IMR-90 (cell line): ENCODE data around the gene TCAP. TPM values are rescaled to one million over a fixed set of nuclear protein-coding genes. Genes with fewer than 3 reads are reported as not detected.

Source experiments
- ATAC-seq: fragments of 200-7000 bp; cut with Tn5 transposase; 2 replicates; pipeline ENCODE4 v1.9.1; 2020; ENCODE audit warnings: low read depth, mild to moderate bottlenecking, moderate library complexity
- BruUV-seq: library from RNA; stranded (reverse); fragments of 400-500 nt; replicated peaks from 2 replicates; lab custom pipeline; 2021; lab: Mats Ljungman, UMichigan
- CTCF ChIA-PET: fragments of 300-600 bp; formaldehyde crosslinking; extraction: SDS; loops from one replicate; lab custom pipeline; 2021; ENCODE audit warnings: antibody characterized with exemption; lab: Yijun Ruan, JAX
- POLR2A ChIA-PET: fragments of 300-600 bp; sonication (Branson Sonifier 250); formaldehyde crosslinking; loops from one replicate; lab custom pipeline; 2022; ENCODE audit warnings: antibody characterized with exemption; ENCODE audit not compliant: unreplicated experiment; lab: Charles Lee
- DNase-seq: peaks from one replicate; pipeline ENCODE4 v3.0.0; 2013
- H2AFZ ChIP-seq: replicated peaks from 2 replicates; pipeline ENCODE3; 2013; ENCODE audit warnings: low read length, mild to moderate bottlenecking; ENCODE audit not compliant: poor library complexity
- H2AK5ac ChIP-seq: 2 replicates; pipeline ENCODE4 v1.6.1; 2013; ENCODE audit warnings: low read depth, low read length, inconsistent platforms
- H2AK9ac ChIP-seq: replicated peaks from 2 replicates; pipeline ENCODE3; 2013; ENCODE audit warnings: mild to moderate bottlenecking, low read depth, low read length, moderate library complexity; ENCODE audit not compliant: poor library complexity
- H2BK120ac ChIP-seq: 2 replicates; pipeline ENCODE4 v1.6.1; 2013; ENCODE audit warnings: low read depth, low read length, inconsistent platforms
- H2BK15ac ChIP-seq: 3 replicates; pipeline ENCODE4 v1.6.1; 2013; ENCODE audit warnings: low read depth, low read length, inconsistent platforms
- H2BK20ac ChIP-seq: 2 replicates; pipeline ENCODE4 v1.6.1; 2013; ENCODE audit warnings: low read depth, mild to moderate bottlenecking, inconsistent platforms, low read length, moderate library complexity
- H2BK5ac ChIP-seq: 2 replicates; pipeline ENCODE4 v1.6.1; 2013; ENCODE audit warnings: mild to moderate bottlenecking, low read depth, low read length, inconsistent platforms; ENCODE audit not compliant: poor library complexity, severe bottlenecking
- H3K14ac ChIP-seq: replicated peaks from 2 replicates; pipeline ENCODE4 v1.6.1; 2013; ENCODE audit warnings: low read depth, low read length, inconsistent platforms
- H3K18ac ChIP-seq: 2 replicates; pipeline ENCODE4 v1.6.1; 2013; ENCODE audit warnings: low read depth, low read length, control low read depth
- H3K23ac ChIP-seq: 2 replicates; pipeline ENCODE4 v1.6.1; 2013; ENCODE audit warnings: low read depth, low read length, inconsistent platforms
- H3K27ac ChIP-seq: 2 replicates; pipeline ENCODE4 v1.5.1; 2013; ENCODE audit warnings: mild to moderate bottlenecking, control low read depth, low read length; ENCODE audit not compliant: insufficient read depth
- H3K27me3 ChIP-seq: 2 replicates; pipeline ENCODE4 v1.6.1; 2013; ENCODE audit warnings: low read length; ENCODE audit not compliant: control insufficient read depth, insufficient read depth
- H3K36me3 ChIP-seq: 2 replicates; pipeline ENCODE4 v1.6.1; 2013; ENCODE audit warnings: low read length, mixed read lengths; ENCODE audit not compliant: control insufficient read depth, insufficient read depth
- H3K4ac ChIP-seq: 2 replicates; pipeline ENCODE4 v1.6.1; 2013; ENCODE audit warnings: low read depth, low read length, inconsistent platforms
- H3K4me1 ChIP-seq: 2 replicates; pipeline ENCODE4 v1.6.1; 2013; ENCODE audit warnings: low read length, mixed read lengths; ENCODE audit not compliant: control insufficient read depth, insufficient read depth
- H3K4me2 ChIP-seq: 2 replicates; pipeline ENCODE4 v1.6.1; 2013; ENCODE audit warnings: low read depth, mild to moderate bottlenecking, control low read depth, low read length, moderate library complexity
- H3K4me3 ChIP-seq: 2 replicates; pipeline ENCODE4 v1.5.1; 2013; ENCODE audit warnings: low read depth, mild to moderate bottlenecking, control low read depth, low read length, moderate library complexity; ENCODE audit not compliant: insufficient read depth
- H3K56ac ChIP-seq: 2 replicates; pipeline ENCODE4 v1.6.1; 2013; ENCODE audit warnings: low read length, inconsistent platforms; ENCODE audit not compliant: insufficient read depth; ENCODE audit errors: extremely low read depth
- H3K79me1 ChIP-seq, 2 experiments: 2 replicates each; pipeline ENCODE4 v1.6.1; 2013; ENCODE audit warnings: low read length in 2 of 2, inconsistent platforms in 1 of 2, low read depth in 1 of 2
- H3K9ac ChIP-seq: 2 replicates; pipeline ENCODE4 v1.6.1; 2013; ENCODE audit warnings: low read depth, low read length, control low read depth
- H3K9me1 ChIP-seq: 2 replicates; pipeline ENCODE4 v1.6.1; 2013; ENCODE audit warnings: low read length, inconsistent platforms; ENCODE audit not compliant: insufficient read depth
- H3K9me3 ChIP-seq: 2 replicates; pipeline ENCODE4 v1.6.1; 2013; ENCODE audit warnings: low read length; ENCODE audit not compliant: control insufficient read depth, insufficient read depth
- H4K20me1 ChIP-seq: 2 replicates; pipeline ENCODE4 v1.6.1; 2013; ENCODE audit warnings: low read length, inconsistent platforms; ENCODE audit not compliant: insufficient read depth
- H4K5ac ChIP-seq: 2 replicates; pipeline ENCODE4 v1.6.1; 2013; ENCODE audit warnings: mild to moderate bottlenecking, low read depth, low read length, control low read depth
- H4K8ac ChIP-seq, 2 experiments: 2 replicates each; pipeline ENCODE4 v1.6.1; 2013; ENCODE audit warnings: low read depth in 2 of 2, low read length in 2 of 2, control low read depth in 1 of 2, inconsistent platforms in 1 of 2
- H4K91ac ChIP-seq: 2 replicates; pipeline ENCODE4 v1.6.1; 2013; ENCODE audit warnings: low read depth, low read length, inconsistent platforms; ENCODE audit not compliant: insufficient read depth
- CEBPB ChIP-seq: IDR thresholded peaks from 2 replicates; pipeline ENCODE4 v1.6.1; 2012; ENCODE audit warnings: low read depth, low read length, improper control_type of control experiment
- MAZ ChIP-seq: IDR thresholded peaks from 2 replicates; pipeline ENCODE4 v1.6.1; 2012; ENCODE audit warnings: low read depth, mild to moderate bottlenecking, low read length, improper control_type of control experiment, moderate library complexity, borderline replicate concordance
- MXI1 ChIP-seq: IDR thresholded peaks from 2 replicates; pipeline ENCODE4 v1.6.1; 2012; ENCODE audit warnings: low read depth, mild to moderate bottlenecking, low read length, moderate library complexity, borderline replicate concordance
- WGBS, 2 experiments: methylation state at CpG; one replicate each; pipeline versions ENCODE4 v1.1.5 to v1.1.7; 2013; ENCODE audit warnings: missing lambda C conversion rate in 2 of 2; ENCODE audit not compliant: insufficient read length in 1 of 2; ENCODE audit errors: extremely low coverage in 2 of 2; 5-methylcytosine and 5-hydroxymethylcytosine counted together
- dilution Hi-C: fragments of 300-500 bp; cut with HindIII; formaldehyde crosslinking; loops from one replicate; pipeline ENCODE4 v1.14.3; 2018; ENCODE audit warnings: low sequenced_read_pairs; ENCODE audit not compliant: unreplicated experiment
- in situ Hi-C: fragments of 300-500 bp; cut with MboI; formaldehyde crosslinking; loops from 3 replicates; pipeline ENCODE4 v1.14.3; 2019; ENCODE audit warnings: low sequenced_read_pairs, inconsistent platforms, mixed read lengths
- intact Hi-C: fragments of 100-400 bp; cut with micrococcal nuclease; formaldehyde crosslinking; loops from 2 replicates; pipeline ENCODE4 v1.10.0; 2022
- polyA plus RNA-seq, 3 experiments: library from polyadenylated mRNA; depleted of rRNA; stranded (reverse); fragments of >200 nt; gene quantifications; 2 replicates each; pipeline ENCODE4 v1.2.3, GENCODE V29; 2012; ENCODE audit warnings: low replicate concordance in 1 of 3
- total RNA-seq: library from RNA; depleted of rRNA; stranded (reverse); fragments of >200 nt; gene quantifications from 2 replicates; pipeline ENCODE4 v1.2.3, GENCODE V29; 2012

The TCAP gene
- total and polyA plus RNA-seq, 2 of the 4 experiments (the other 2 are of a cell fraction): under 0.01 to 0.21 TPM

GRCh38 chr17:39696731-39697130 is 31.6 kb downstream of the TCAP start:
- Histone ChIP-seq H2BK15ac (no peak overlapping the region), H4K91ac (no peak overlapping the region), H3K56ac (no peak overlapping the region), H2BK5ac (no peak overlapping the region), H3K79me1 (peaks cover 0 to 22% of the 10 kb centered on the region in 2 experiments; a peak in 3 of 4 replicates), H3K4me1 (peaks cover 10% of the 10 kb centered on the region), H2AK9ac (no peak overlapping the region), H3K9me1 (peaks cover 12% of the 10 kb centered on the region), H3K18ac (no peak overlapping the region), H3K27me3 (no peaks in the 10 kb centered on the region), H3K4ac (no peak overlapping the region), H3K23ac (no peak overlapping the region), H4K20me1 (peaks cover 9% of the 10 kb centered on the region), H3K9me3 (no peaks in the 10 kb centered on the region), H3K4me2 (no peak overlapping the region), H3K14ac (no peak overlapping the region), H2BK120ac (no peak overlapping the region), H4K5ac (no peak overlapping the region), H2AK5ac (no peak overlapping the region), H2BK20ac (no peak overlapping the region), H3K4me3 (no peak overlapping the region), H2AFZ (no peak overlapping the region), H3K9ac (no peak overlapping the region), H4K8ac (no peak overlapping the region), H3K27ac (no peak overlapping the region), H3K36me3 (no peaks in the 10 kb centered on the region)
- ChIA-PET POLR2A (interaction anchor here (1.3 kb wide), 1 partner anchor 9 kb away, joined by 4 read pairs; the partner anchor contains the start of gene PGAP3), CTCF (no interaction called here)
- BruUV-seq: no TSS peak
- dilution Hi-C loops: no loop called here
- intact Hi-C loops: no loop called here
- no peak for TF ChIP-seq CEBPB
- TF ChIP-seq MAZ: no peak
- no peak for TF ChIP-seq MXI1
- ATAC-seq: no peak
- in situ Hi-C loops: no loop called here
- 73% methylated on average over 2 of the region's 6 CpGs; no CpG with 5 or more reads in 1 of the 2 experiments for WGBS, 2 experiments
- DNase-seq: no peak
